ENCODE data around the gene HPSE2.

Gene HPSE2

GRCh38 chr10:98852686-98853085 lies 383.0 kb downstream of the HPSE2 start:
- no peak for DNase-seq

DNA sequence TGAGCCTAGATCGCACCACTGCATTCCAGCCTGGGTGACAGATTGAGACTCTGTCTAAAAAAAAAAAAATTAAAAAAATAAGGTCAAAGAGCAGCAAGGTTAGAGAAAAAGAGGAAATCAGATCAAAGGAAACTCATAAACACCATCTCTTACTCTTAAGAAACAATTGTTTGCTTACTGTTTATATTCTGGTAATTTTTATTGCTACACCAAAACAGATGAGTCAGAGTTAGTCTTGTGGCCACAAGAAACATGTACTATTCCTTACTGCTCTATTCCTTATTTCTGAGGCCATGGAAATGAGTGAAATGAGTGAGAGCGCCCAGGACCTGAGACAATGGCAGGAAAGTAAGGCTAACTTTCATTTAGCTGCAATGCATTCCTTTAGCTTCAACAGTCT lies 387.3 kb downstream of the HPSE2 start:
- DNase-seq: no peak

GRCh38 chr10:98846787-98847186 lies 388.9 kb downstream of the HPSE2 start:
- no peak for DNase-seq

- no peak for DNase-seq
These were observed 402.1 kb downstream of the HPSE2 start for GRCh38 chr10:98833542-98833941.

DNA sequence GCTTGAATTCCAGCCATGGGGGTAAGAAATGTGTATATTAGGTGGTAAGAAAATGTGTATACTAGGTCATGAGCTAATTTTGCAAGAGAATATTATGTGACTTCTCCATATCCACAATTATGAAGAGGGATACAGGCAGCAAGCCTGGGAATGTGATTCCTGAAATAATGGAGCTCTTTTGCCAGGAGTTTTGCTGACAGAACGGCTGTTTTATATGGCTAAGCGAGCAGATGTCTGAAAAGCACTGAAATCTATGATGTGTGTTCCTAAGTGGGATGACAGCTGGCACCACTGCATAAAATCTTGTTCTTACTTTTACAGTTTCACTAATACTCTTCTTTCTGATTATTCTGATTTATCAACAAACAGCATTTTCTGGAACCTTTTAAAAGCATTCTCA lies 402.9 kb downstream of the HPSE2 start:
- DNase-seq: no peak

- no peak for DNase-seq
These were observed 403.5 kb downstream of the HPSE2 start for GRCh38 chr10:98832196-98832595.

GRCh38 chr10:98831391-98831790 lies 404.3 kb downstream of the HPSE2 start:
- DNase-seq: no peak

GRCh38 chr10:98825741-98826140 lies 409.9 kb downstream of the HPSE2 start:
- no peak for DNase-seq

- DNase-seq: no peak
These were observed 418.3 kb downstream of the HPSE2 start for GRCh38 chr10:98817396-98817795.

GRCh38 chr10:98815039-98815885 lies 420.4 kb downstream of the HPSE2 start:
- peak in 5 of 51 donors; percentile 2 to 51 (median 6) for DNase-seq

GRCh38 chr10:98814470-98814869 lies 421.2 kb downstream of the HPSE2 start:
- DNase-seq: no peak

GRCh38 chr10:98808282-98808892 lies 427.3 kb downstream of the HPSE2 start:
- DNase-seq: no peak

- no peak for DNase-seq
These were observed 435.4 kb downstream of the HPSE2 start for GRCh38 chr10:98800263-98800662.

- DNase-seq: no peak
These were observed 440.2 kb downstream of the HPSE2 start for GRCh38 chr10:98795467-98795866.

- no peak for DNase-seq
These were observed 444.8 kb downstream of the HPSE2 start for GRCh38 chr10:98790817-98791216.

GRCh38 chr10:98778277-98778759 lies 457.3 kb downstream of the HPSE2 start:
- no peak for DNase-seq

DNA sequence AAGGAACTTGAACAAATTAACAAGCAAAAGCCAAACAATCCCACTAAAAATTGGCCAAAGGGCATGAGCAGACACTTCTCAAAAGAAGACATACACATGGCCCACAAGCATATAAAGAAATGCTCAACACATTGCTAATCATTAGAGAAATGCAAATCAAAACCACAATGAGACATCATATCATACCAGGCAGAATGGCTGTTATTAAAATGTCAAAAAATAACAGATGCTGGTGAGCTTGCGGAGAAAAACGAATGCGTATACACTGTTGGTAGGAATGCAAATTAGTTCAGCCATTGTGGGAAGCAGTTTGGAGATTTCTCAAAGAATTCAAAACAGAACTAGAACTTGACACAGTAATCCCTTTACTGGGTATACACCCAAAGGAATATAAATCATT lies 477.2 kb downstream of the HPSE2 start:
- no peak for DNase-seq

DNA sequence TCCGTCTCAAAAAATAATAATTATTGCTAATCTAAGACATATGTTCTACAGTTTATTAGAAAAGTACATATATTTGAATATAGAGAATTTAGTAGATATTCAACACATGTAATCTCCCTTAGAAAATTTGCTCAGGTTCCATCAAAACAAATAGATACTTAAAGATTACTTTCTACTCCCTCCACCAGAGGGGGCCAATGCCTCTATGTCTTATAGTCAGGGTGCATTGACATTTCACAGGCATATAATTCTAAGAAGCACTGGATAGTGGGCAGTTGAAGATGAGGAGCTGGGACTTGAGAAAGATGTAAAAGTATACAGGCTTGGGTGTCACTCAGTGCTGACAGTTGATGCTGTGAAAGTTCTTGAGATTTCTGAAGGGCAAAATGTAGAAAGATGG lies 487.4 kb downstream of the HPSE2 start:
- DNase-seq: no peak

GRCh38 chr10:98745645-98746044 lies 490.0 kb downstream of the HPSE2 start:
- DNase-seq: no peak

DNA sequence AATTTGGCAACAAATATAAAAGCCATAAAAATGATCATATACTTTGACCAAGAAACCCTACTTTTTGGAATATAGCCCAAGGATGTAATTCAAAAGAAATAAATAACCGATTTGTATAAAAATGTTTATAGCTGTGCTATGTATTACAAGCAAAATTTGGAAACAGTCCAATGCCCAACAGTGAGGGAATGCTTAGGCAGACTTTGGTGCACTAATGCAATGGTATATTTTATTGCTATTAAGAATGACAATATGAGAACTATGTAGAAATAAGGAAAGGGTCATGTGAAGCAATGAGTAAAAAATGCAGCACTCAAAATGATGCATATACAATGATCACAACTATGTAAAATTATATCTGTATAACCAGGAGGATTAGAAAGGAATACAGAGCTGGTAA lies 515.1 kb downstream of the HPSE2 start:
- no peak for DNase-seq

DNA sequence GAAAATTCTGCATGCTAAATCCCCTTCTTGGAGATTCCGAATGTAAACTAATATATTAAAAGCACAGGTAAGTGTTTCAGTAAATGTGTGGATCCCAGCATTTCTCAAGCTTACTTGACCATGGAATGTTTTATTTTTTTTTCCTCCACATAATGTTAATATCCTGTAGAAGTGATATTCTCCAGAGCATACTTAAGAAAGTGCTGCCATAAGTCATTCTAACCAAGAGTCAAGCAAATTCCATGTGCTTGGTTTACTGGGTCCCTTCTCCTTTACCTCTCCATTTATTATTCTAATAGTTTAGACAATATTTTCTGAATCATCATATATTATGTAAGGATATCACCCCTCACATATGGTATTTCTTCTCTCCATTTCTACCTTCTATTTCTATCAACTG lies 522.1 kb downstream of the HPSE2 start:
- no peak for DNase-seq

DNA sequence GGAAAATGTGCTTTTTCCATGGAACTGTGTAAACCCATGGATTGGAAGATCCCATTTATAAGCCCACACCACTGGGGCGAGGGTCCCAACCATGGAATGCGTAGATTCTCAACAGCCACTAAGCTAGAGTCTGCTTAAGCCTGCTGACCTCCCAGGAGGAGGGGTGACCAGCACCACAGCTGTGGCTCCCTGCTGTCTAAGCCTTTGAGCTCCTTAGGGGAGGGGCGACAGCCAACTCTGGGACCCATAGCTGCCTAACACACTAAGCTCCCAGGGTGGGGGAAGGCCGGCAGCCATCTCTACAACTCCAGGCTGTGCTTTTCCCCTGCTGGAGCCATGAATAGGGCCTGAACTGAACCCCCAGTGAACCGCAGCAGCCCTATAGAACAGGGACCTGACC lies 539.1 kb downstream of the HPSE2 start:
- no peak for DNase-seq

DNA sequence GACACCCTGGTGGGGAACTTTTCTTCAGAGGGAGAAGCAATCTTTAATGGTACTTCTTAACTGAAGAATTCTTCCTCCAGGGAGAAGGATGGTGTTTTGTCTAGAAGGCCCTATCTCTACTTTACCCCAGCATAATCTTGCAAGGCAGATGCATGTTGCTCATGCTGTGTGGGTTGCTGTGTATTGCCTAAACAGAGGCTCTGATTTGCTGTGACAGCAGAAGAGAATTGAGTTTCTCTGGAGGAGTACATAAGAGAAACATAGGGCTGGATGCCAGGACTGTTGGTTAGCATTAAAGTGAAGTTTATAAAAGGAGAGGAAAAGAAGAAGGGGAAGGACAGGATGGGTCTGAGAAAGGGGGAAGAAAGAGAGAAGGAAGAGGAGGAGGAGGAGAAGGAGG lies 540.8 kb downstream of the HPSE2 start:
- DNase-seq: no peak
